Measurements from ENCODE around the gene LRBA. TPM values are rescaled to one million over a fixed set of nuclear protein-coding genes. Genes with fewer than 3 reads are reported as not detected.

LRBA gene
- total and polyA plus RNA-seq, 2 donors (not counting 3 experiments of a cell fraction or from before 2014, with no cell fraction given) = 18.0 to 35.1 TPM

- H3K27ac ChIP-seq (ENCODE audit: insufficient read depth, low read depth, low read length) = peak overlapping the region; percentile 78
- peak overlapping the region; percentile 64 for H3K9ac ChIP-seq (replicated peaks; ENCODE audit: extremely low read depth, insufficient read depth, low read length)
- H3K9me1 ChIP-seq (replicated peaks; ENCODE audit: control insufficient read depth, extremely low read depth, insufficient read depth, low read length) = no peaks in the 10 kb centered on the region
- peak; percentile 57 for TF ChIP-seq FOS (IDR thresholded peaks at IDR 0.05; ENCODE audit: borderline replicate concordance, insufficient read depth, low read length)
- TF ChIP-seq MYC (IDR thresholded peaks at IDR 0.05; ENCODE audit: low read depth, low read length) = no peak
- peak; percentile 37 for TF ChIP-seq JUN (IDR thresholded peaks at IDR 0.05; ENCODE audit: borderline replicate concordance, insufficient read depth, insufficient read length, low read depth)
- no peaks in the 10 kb centered on the region for H3K9me3 ChIP-seq (replicated peaks; ENCODE audit: control insufficient read depth, insufficient read depth, low read length)
- ChIA-PET POLR2A (no interaction called here), CTCF (interaction anchor here (1.9 kb wide), 1 partner anchor 561 kb away, joined by 6 read pairs; no protein-coding TSS in a partner anchor)
- H3K79me2 ChIP-seq (ENCODE audit: control insufficient read depth, insufficient read depth, low read length) = no peaks in the 10 kb centered on the region
- dilution Hi-C loops (cut with MboI; ENCODE audit: extremely low pct_ligation_motif_present, low sequenced_read_pairs) (no loop called here), intact Hi-C loops (cut with micrococcal nuclease) (loop anchor here (5.0 kb wide), 3 partner anchors 71 to 276 kb away; partner anchors contain the start of gene MAB21L2)
- peak overlapping the region; percentile 27 for H3K4me2 ChIP-seq (ENCODE audit: insufficient read depth, low read length)
- BruUV-seq (replicated peaks) = no TSS peak
- H3K36me3 ChIP-seq (ENCODE audit: control insufficient read depth in 2 of 2, extremely low read depth in 1 of 2, insufficient read depth in 2 of 2, low read length in 2 of 2) = no peaks in the 10 kb centered on the region
- no peaks in the 10 kb centered on the region for H3K27me3 ChIP-seq (ENCODE audit: control insufficient read depth in 2 of 2, insufficient read depth in 2 of 2, low read length in 2 of 2)
- peaks cover 62% of the 10 kb centered on the region for H3K4me1 ChIP-seq (ENCODE audit: control insufficient read depth, extremely low read depth, insufficient read depth, low read length)
- no peak overlapping the region for H3K4me3 ChIP-seq (replicated peaks in 1 of 3; ENCODE audit: insufficient read depth in 1 of 3, low read depth in 1 of 3, low read length in 3 of 3)
- FAIRE-seq = no peak
- H2AFZ ChIP-seq (ENCODE audit: low read depth, low read length) = peak overlapping the region; percentile 42
- DNase-seq (ENCODE audit: low read depth, low spot score) = peak; percentile 80
- no peaks in the 10 kb centered on the region for H4K20me1 ChIP-seq (replicated peaks; ENCODE audit: control insufficient read depth, extremely low read depth, insufficient read depth, low read length)
Observed at GRCh38 chr4:150305995-150306394, 709.1 kb downstream of the LRBA start.

- peak overlapping the region; percentile 39 for H3K27ac ChIP-seq (ENCODE audit: insufficient read depth, low read depth, low read length)
- CTCF ChIA-PET = no interaction called here
- DNase-seq (ENCODE audit: low read depth, low spot score) (peak; percentile 91), FAIRE-seq (no peak)
- no peaks in the 10 kb centered on the region for H4K20me1 ChIP-seq (replicated peaks; ENCODE audit: control insufficient read depth, extremely low read depth, insufficient read depth, low read length)
- H3K27me3 ChIP-seq (ENCODE audit: control insufficient read depth in 2 of 2, insufficient read depth in 2 of 2, low read length in 2 of 2) = no peaks in the 10 kb centered on the region
- H2AFZ ChIP-seq (ENCODE audit: low read depth, low read length) = no peak overlapping the region
- dilution Hi-C loops (cut with MboI; ENCODE audit: extremely low pct_ligation_motif_present, low sequenced_read_pairs) (no loop called here), intact Hi-C loops (cut with micrococcal nuclease) (loop anchor here (2.0 kb wide), 1 partner anchor 46 kb away; no protein-coding TSS in a partner anchor)
- no peak overlapping the region for H3K9ac ChIP-seq (replicated peaks; ENCODE audit: extremely low read depth, insufficient read depth, low read length)
- no TSS peak for BruUV-seq (replicated peaks)
- TF ChIP-seq POLR2AphosphoS5 (IDR thresholded peaks at IDR 0.05; ENCODE audit: insufficient read depth, low read depth, low read length) (peak; percentile 53), EZH2 (IDR thresholded peaks at IDR 0.05; ENCODE audit: borderline replicate concordance, low read depth, low read length, severe bottlenecking) (no peak), JUN (IDR thresholded peaks at IDR 0.05; ENCODE audit: borderline replicate concordance, insufficient read depth, insufficient read length, low read depth) (peak; percentile 92), POLR2A (IDR thresholded peaks at IDR 0.05; ENCODE audit: low read depth, low read length) (no peak), CTCF (IDR thresholded peaks at IDR 0.05; ENCODE audit: extremely low read depth in 1 of 2, insufficient read depth in 1 of 2, low read depth in 1 of 2, low read length in 2 of 2) (no peak), FOS (IDR thresholded peaks at IDR 0.05; ENCODE audit: borderline replicate concordance, insufficient read depth, low read length) (peak; percentile 98), GATA2 (IDR thresholded peaks at IDR 0.05; ENCODE audit: insufficient read depth, insufficient read length, low read depth, low read length) (peak; percentile 68), MYC (IDR thresholded peaks at IDR 0.05; ENCODE audit: low read depth, low read length) (no peak), MAX (IDR thresholded peaks at IDR 0.05; ENCODE audit: insufficient read depth, insufficient read length) (peak; percentile 51)
- no peak overlapping the region for H3K4me3 ChIP-seq (replicated peaks in 1 of 3; ENCODE audit: insufficient read depth in 1 of 3, low read depth in 1 of 3, low read length in 3 of 3)
- H3K4me2 ChIP-seq (ENCODE audit: insufficient read depth, low read length) = peak overlapping the region; percentile 55
- H3K79me2 ChIP-seq (ENCODE audit: control insufficient read depth, insufficient read depth, low read length) = no peaks in the 10 kb centered on the region
- no peaks in the 10 kb centered on the region for H3K9me3 ChIP-seq (replicated peaks; ENCODE audit: control insufficient read depth, insufficient read depth, low read length)
- peaks cover 33% of the 10 kb centered on the region for H3K4me1 ChIP-seq (ENCODE audit: control insufficient read depth, extremely low read depth, insufficient read depth, low read length)
- no peaks in the 10 kb centered on the region for H3K36me3 ChIP-seq (ENCODE audit: control insufficient read depth in 2 of 2, extremely low read depth in 1 of 2, insufficient read depth in 2 of 2, low read length in 2 of 2)
- H3K9me1 ChIP-seq (replicated peaks; ENCODE audit: control insufficient read depth, extremely low read depth, insufficient read depth, low read length) = no peaks in the 10 kb centered on the region
- POLR2A ChIA-PET = no interaction called here
Observed at GRCh38 chr4:150302553-150302952, 712.5 kb downstream of the LRBA start.
